ENCODE measurements around the gene THAP7.
"Not testable (repeated sequence)": the region's sequence is repeated elsewhere in the genome, so short reads cannot be mapped to it uniquely, and the experiment has no call there.

GRCh38 chr22:20972014-20972694 lies 29.8 kb downstream of the THAP7 start:
- TF ChIP-seq POLR2A (IDR thresholded peaks at IDR 0.05; ENCODE audit: low read depth); CTCF (IDR thresholded peaks at IDR 0.05); EP300 (IDR thresholded peaks at IDR 0.05); POLR2AphosphoS5 (IDR thresholded peaks at IDR 0.05): not testable (repeated sequence)

Measured in esophagus muscularis mucosa (tissue), 4 donors.